Calu3 (cell line): ENCODE measurements around the gene PBX1. TPM values are rescaled to one million over a fixed set of nuclear protein-coding genes. Genes with fewer than 3 reads are reported as not detected.

Experiments
- BruUV-seq: library from RNA; stranded (reverse); fragments of 400-500 nt; replicated peaks from 2 replicates; lab custom pipeline; 2021; lab: Mats Ljungman, UMichigan
- CTCF ChIA-PET: fragments of 300-600 bp; sonication (Branson Sonifier 250); formaldehyde crosslinking; loops from one replicate; lab custom pipeline; 2022; ENCODE audit warnings: antibody characterized with exemption; lab: Charles Lee
- DNase-seq: peaks from one replicate; pipeline ENCODE4 v3.0.0; 2022
- H3K27ac Mint-ChIP-seq: one replicate; pipeline ENCODE4 v1.8.0; 2022; ENCODE audit warnings: mixed read lengths; ENCODE audit not compliant: unreplicated experiment
- H3K27me3 Mint-ChIP-seq: one replicate; pipeline ENCODE4 v1.8.0; 2022; ENCODE audit warnings: mixed read lengths; ENCODE audit not compliant: unreplicated experiment
- H3K36me3 Mint-ChIP-seq: one replicate; pipeline ENCODE4 v1.8.0; 2022; ENCODE audit warnings: mild to moderate bottlenecking, moderate library complexity, mixed read lengths; ENCODE audit not compliant: insufficient read depth, unreplicated experiment
- H3K4me1 Mint-ChIP-seq: one replicate; pipeline ENCODE4 v1.8.0; 2022; ENCODE audit warnings: mild to moderate bottlenecking, low read depth, mixed read lengths; ENCODE audit not compliant: unreplicated experiment
- H3K4me3 Mint-ChIP-seq: one replicate; pipeline ENCODE4 v1.8.0; 2022; ENCODE audit warnings: mild to moderate bottlenecking, low read depth, moderate library complexity, mixed read lengths; ENCODE audit not compliant: unreplicated experiment
- H3K9me3 Mint-ChIP-seq: one replicate; pipeline ENCODE4 v1.8.0; 2022; ENCODE audit warnings: low read depth, mixed read lengths; ENCODE audit not compliant: unreplicated experiment
- intact Hi-C: fragments of 100-400 bp; cut with micrococcal nuclease; formaldehyde crosslinking; loops from one replicate; pipeline ENCODE4 v1.10.0; 2022; ENCODE audit not compliant: unreplicated experiment
- total RNA-seq: library from RNA; stranded (reverse); gene quantifications from 2 replicates; pipeline ENCODE4 v1.2.3, GENCODE V29; 2022
- TF ChIP-seq, protein P1 (sequence below): fragments of 200-600 bp; IDR thresholded peaks from one replicate; pipeline ENCODE4 v1.8.0; 2022; ENCODE audit warnings: antibody characterized with exemption; ENCODE audit not compliant: unreplicated experiment

The PBX1 gene
- total RNA-seq, 1 experiment from 2014 or later, result 22.5 TPM

GRCh38 chr1:164733070-164733469 lies 174.1 kb downstream of the PBX1 start:
- Mint-ChIP-seq H3K4me3 (no peak overlapping the region), H3K9me3 (no peaks in the 10 kb centered on the region), H3K4me1 (peaks cover 8% of the 10 kb centered on the region), H3K27me3 (no peaks in the 10 kb centered on the region), H3K36me3 (no peaks in the 10 kb centered on the region), H3K27ac (no peak overlapping the region)
- TF ChIP-seq, protein P1, sequence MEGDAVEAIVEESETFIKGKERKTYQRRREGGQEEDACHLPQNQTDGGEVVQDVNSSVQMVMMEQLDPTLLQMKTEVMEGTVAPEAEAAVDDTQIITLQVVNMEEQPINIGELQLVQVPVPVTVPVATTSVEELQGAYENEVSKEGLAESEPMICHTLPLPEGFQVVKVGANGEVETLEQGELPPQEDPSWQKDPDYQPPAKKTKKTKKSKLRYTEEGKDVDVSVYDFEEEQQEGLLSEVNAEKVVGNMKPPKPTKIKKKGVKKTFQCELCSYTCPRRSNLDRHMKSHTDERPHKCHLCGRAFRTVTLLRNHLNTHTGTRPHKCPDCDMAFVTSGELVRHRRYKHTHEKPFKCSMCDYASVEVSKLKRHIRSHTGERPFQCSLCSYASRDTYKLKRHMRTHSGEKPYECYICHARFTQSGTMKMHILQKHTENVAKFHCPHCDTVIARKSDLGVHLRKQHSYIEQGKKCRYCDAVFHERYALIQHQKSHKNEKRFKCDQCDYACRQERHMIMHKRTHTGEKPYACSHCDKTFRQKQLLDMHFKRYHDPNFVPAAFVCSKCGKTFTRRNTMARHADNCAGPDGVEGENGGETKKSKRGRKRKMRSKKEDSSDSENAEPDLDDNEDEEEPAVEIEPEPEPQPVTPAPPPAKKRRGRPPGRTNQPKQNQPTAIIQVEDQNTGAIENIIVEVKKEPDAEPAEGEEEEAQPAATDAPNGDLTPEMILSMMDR, result no peak
- CTCF ChIA-PET, result no interaction called here
- intact Hi-C loops, result no loop called here
- DNase-seq, result no peak
- no TSS peak for BruUV-seq

- TF ChIP-seq, protein P1, result no peak
Measured at GRCh38 chr1:164733734-164734133, 174.8 kb downstream of the PBX1 start.

GRCh38 chr1:164735315-164736052 lies 176.5 kb downstream of the PBX1 start:
- no peak for DNase-seq
- Mint-ChIP-seq H3K27ac (no peak overlapping the region), H3K27me3 (no peaks in the 10 kb centered on the region), H3K4me3 (no peak overlapping the region), H3K36me3 (no peaks in the 10 kb centered on the region), H3K4me1 (peaks cover 8% of the 10 kb centered on the region), H3K9me3 (no peaks in the 10 kb centered on the region)
- CTCF ChIA-PET, result no interaction called here
- intact Hi-C loops, result no loop called here
- no TSS peak for BruUV-seq
- TF ChIP-seq, protein P1, result no peak

More at GRCh38 chr1:164733734-164734133, 174.8 kb downstream of the PBX1 start:
- Mint-ChIP-seq H3K27ac (no peak overlapping the region), H3K36me3 (no peaks in the 10 kb centered on the region), H3K4me3 (no peak overlapping the region), H3K27me3 (no peaks in the 10 kb centered on the region), H3K4me1 (peaks cover 8% of the 10 kb centered on the region), H3K9me3 (no peaks in the 10 kb centered on the region)
- CTCF ChIA-PET, result no interaction called here
- no TSS peak for BruUV-seq
- DNase-seq, result no peak
- intact Hi-C loops, result no loop called here

DNA sequence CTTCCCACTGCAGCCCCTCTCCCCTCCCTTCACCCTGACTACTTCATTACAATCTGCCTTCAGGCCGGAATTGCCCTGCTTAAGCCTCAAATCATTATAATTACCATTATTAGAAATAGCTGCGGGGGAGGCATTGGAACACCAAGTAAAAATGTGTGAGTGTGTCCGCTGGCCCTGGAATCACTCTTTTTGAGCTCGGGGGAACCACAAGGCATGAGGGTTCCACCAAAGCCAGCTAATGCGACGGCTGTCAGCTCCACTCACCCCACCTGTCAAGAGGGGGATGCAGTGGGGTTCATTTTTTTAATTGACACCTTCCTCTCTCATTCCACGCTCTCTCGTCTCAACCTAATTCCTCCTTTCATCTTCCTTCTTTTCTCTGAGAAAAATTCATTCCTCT lies 177.2 kb downstream of the PBX1 start:
- Mint-ChIP-seq H3K9me3 (no peaks in the 10 kb centered on the region), H3K27me3 (no peaks in the 10 kb centered on the region), H3K27ac (no peak overlapping the region), H3K36me3 (no peaks in the 10 kb centered on the region), H3K4me1 (peaks cover 8% of the 10 kb centered on the region), H3K4me3 (no peak overlapping the region)
- intact Hi-C loops, result no loop called here
- TF ChIP-seq, protein P1, result no peak
- no TSS peak for BruUV-seq
- CTCF ChIA-PET, result no interaction called here
- DNase-seq, result no peak
